SK-N-SH treated with all-trans-retinoic acid at 6 μM for 48 hours (cell line): Measurements from ENCODE around the gene RSPH4A.

Source experiments
- ATAC-seq: fragments of 200-7000 bp; cut with Tn5 transposase; 3 replicates; pipeline ENCODE4 v1.9.1; 2020; ENCODE audit warnings: mild to moderate bottlenecking, moderate library complexity
- BACH2 ChIP-seq: fragments of 250-450 bp; sonication (Bioruptor Pico); IDR thresholded peaks from 2 replicates; pipeline ENCODE4 v1.9.0; 2021; ENCODE audit warnings: mild to moderate bottlenecking, borderline replicate concordance
- CREB5 ChIP-seq: fragments of 250-450 bp; sonication (Bioruptor Pico); IDR thresholded peaks from 2 replicates; pipeline ENCODE4 v1.5.1; 2020; ENCODE audit warnings: low read depth, mild to moderate bottlenecking, moderate library complexity
- CSDC2 ChIP-seq: fragments of 250-450 bp; sonication (Bioruptor Pico); IDR thresholded peaks from 2 replicates; pipeline ENCODE4 v1.5.0; 2020; ENCODE audit warnings: mild to moderate bottlenecking, moderate library complexity
- CSRNP3 ChIP-seq: fragments of 250-450 bp; sonication (Bioruptor Pico); IDR thresholded peaks from 2 replicates; pipeline ENCODE4 v1.5.1; 2021; ENCODE audit warnings: mild to moderate bottlenecking, moderate library complexity
- ESRRG ChIP-seq: fragments of 250-450 bp; sonication (Bioruptor Pico); IDR thresholded peaks from 2 replicates; pipeline ENCODE4 v1.6.1; 2021; ENCODE audit warnings: mild to moderate bottlenecking
- GLIS3 ChIP-seq: fragments of 250-450 bp; sonication (Bioruptor Pico); IDR thresholded peaks from 2 replicates; pipeline ENCODE4 v1.5.0; 2020; ENCODE audit warnings: mild to moderate bottlenecking, moderate library complexity
- ISL1 ChIP-seq: fragments of 250-450 bp; sonication (Bioruptor Pico); IDR thresholded peaks from 2 replicates; pipeline ENCODE4 v2.1.2; 2022; ENCODE audit warnings: mild to moderate bottlenecking, moderate library complexity
- OSR1 ChIP-seq: fragments of 250-450 bp; sonication (Bioruptor Pico); IDR thresholded peaks from 2 replicates; pipeline ENCODE4 v1.8.0; 2022; ENCODE audit warnings: moderate library complexity, mild to moderate bottlenecking, inconsistent platforms
- PATZ1 ChIP-seq: fragments of 250-450 bp; sonication (Bioruptor Pico); IDR thresholded peaks from 2 replicates; pipeline ENCODE4 v1.8.0; 2020; ENCODE audit warnings: mild to moderate bottlenecking, moderate library complexity, borderline replicate concordance
- POU6F1 ChIP-seq: fragments of 250-450 bp; sonication (Bioruptor Pico); IDR thresholded peaks from 2 replicates; pipeline ENCODE4 v1.8.0; 2021; ENCODE audit warnings: low read depth, mild to moderate bottlenecking, moderate library complexity, borderline replicate concordance
- PPARA ChIP-seq: fragments of 250-450 bp; sonication (Bioruptor Pico); IDR thresholded peaks from 2 replicates; pipeline ENCODE4 v1.5.0; 2020; ENCODE audit warnings: mild to moderate bottlenecking, borderline replicate concordance
- RARB ChIP-seq: fragments of 250-450 bp; sonication (Bioruptor Pico); IDR thresholded peaks from 2 replicates; pipeline ENCODE4 v1.8.0; 2021; ENCODE audit warnings: mild to moderate bottlenecking, moderate library complexity
- SNAI2 ChIP-seq: fragments of 250-450 bp; sonication (Bioruptor Pico); IDR thresholded peaks from 2 replicates; pipeline ENCODE4 v1.5.0; 2020; ENCODE audit warnings: mild to moderate bottlenecking, moderate library complexity
- TCF4 ChIP-seq: fragments of 250-450 bp; sonication (Bioruptor Pico); IDR thresholded peaks from 2 replicates; pipeline ENCODE4 v1.8.0; 2021; ENCODE audit warnings: mild to moderate bottlenecking, moderate library complexity, borderline replicate concordance
- TOX ChIP-seq: fragments of 250-450 bp; sonication (Bioruptor Pico); IDR thresholded peaks from 2 replicates; pipeline ENCODE4 v1.8.0; 2021; ENCODE audit warnings: mild to moderate bottlenecking, moderate library complexity, borderline replicate concordance
- TSHZ2 ChIP-seq: fragments of 250-450 bp; sonication (Bioruptor Pico); IDR thresholded peaks from 2 replicates; pipeline ENCODE4 v1.5.0; 2020; ENCODE audit warnings: mild to moderate bottlenecking, moderate library complexity
- ZC3H10 ChIP-seq: fragments of 250-450 bp; sonication (Bioruptor Pico); IDR thresholded peaks from 2 replicates; pipeline ENCODE4 v1.5.1; 2021; ENCODE audit warnings: mild to moderate bottlenecking, moderate library complexity
- ZFP3 ChIP-seq: fragments of 250-450 bp; sonication (Bioruptor Pico); IDR thresholded peaks from 2 replicates; pipeline ENCODE4 v1.5.0; 2020; ENCODE audit warnings: mild to moderate bottlenecking, moderate library complexity
- ZFP30 ChIP-seq: fragments of 450-650 bp; formaldehyde crosslinking; IDR thresholded peaks from 2 replicates; pipeline ENCODE4 v1.5.0; 2022; ENCODE audit warnings: mild to moderate bottlenecking, moderate library complexity
- ZNF565 ChIP-seq: fragments of 450-650 bp; formaldehyde crosslinking; conservative IDR thresholded peaks from 2 replicates; pipeline ENCODE4 v1.5.0; 2020; ENCODE audit warnings: low read depth, mild to moderate bottlenecking, moderate library complexity
- ZNF70 ChIP-seq: fragments of 450-650 bp; formaldehyde crosslinking; IDR thresholded peaks from 2 replicates; pipeline ENCODE4 v1.5.0; 2020; ENCODE audit warnings: mild to moderate bottlenecking, moderate library complexity

Gene RSPH4A

GRCh38 chr6:116611056-116611455 lies 5.2 kb upstream of the RSPH4A start:
- TF ChIP-seq CREB5 (CRISPR knock-in tag) (no peak), RARB (CRISPR knock-in tag) (no peak), CSRNP3 (CRISPR knock-in tag) (no peak), GLIS3 (no peak), TOX (CRISPR knock-in tag) (no peak), ESRRG (CRISPR knock-in tag) (no peak), TSHZ2 (no peak), PATZ1 (CRISPR knock-in tag) (no peak), ZFP30 (CRISPR knock-in tag) (no peak), BACH2 (CRISPR knock-in tag) (no peak), OSR1 (CRISPR knock-in tag) (no peak), CSDC2 (CRISPR knock-in tag) (no peak), TCF4 (CRISPR knock-in tag) (no peak), ISL1 (CRISPR knock-in tag) (no peak), ZFP3 (CRISPR knock-in tag) (no peak), ZNF70 (CRISPR knock-in tag) (no peak), ZC3H10 (CRISPR knock-in tag) (no peak)
- no peak for ATAC-seq

GRCh38 chr6:116616737-116617053 lies 416 bp downstream of the RSPH4A start:
- no peak for TF ChIP-seq TSHZ2
- no peak for TF ChIP-seq POU6F1 (CRISPR knock-in tag)
- no peak for TF ChIP-seq PATZ1 (CRISPR knock-in tag)
- TF ChIP-seq PPARA (CRISPR knock-in tag), result no peak
- TF ChIP-seq ZNF70 (CRISPR knock-in tag), result no peak
- TF ChIP-seq BACH2 (CRISPR knock-in tag), result no peak
- TF ChIP-seq RARB (CRISPR knock-in tag), result no peak
- no peak for TF ChIP-seq SNAI2 (CRISPR knock-in tag)
- no peak for TF ChIP-seq ZC3H10 (CRISPR knock-in tag)
- no peak for TF ChIP-seq ISL1 (CRISPR knock-in tag)
- TF ChIP-seq CSDC2 (CRISPR knock-in tag), result no peak
- TF ChIP-seq ZFP30 (CRISPR knock-in tag), result no peak
- no peak for TF ChIP-seq CSRNP3 (CRISPR knock-in tag)
- TF ChIP-seq GLIS3, result no peak
- no peak for TF ChIP-seq ZNF565 (CRISPR knock-in tag)
- TF ChIP-seq TOX (CRISPR knock-in tag), result no peak
- no peak for TF ChIP-seq ESRRG (CRISPR knock-in tag)
- no peak for TF ChIP-seq OSR1 (CRISPR knock-in tag)
- peak; percentile 56 for ATAC-seq
